Forelimb muscle (tissue), 1 donor: ENCODE data around the gene KCNK3. TPM values are rescaled to one million over a fixed set of nuclear protein-coding genes. Genes with fewer than 3 reads are reported as not detected.
"Not testable (repeated sequence)": the region's sequence is repeated elsewhere in the genome, so short reads cannot be mapped to it uniquely, and the experiment has no call there.

Experiments used
- DNase-seq: peaks from one replicate; pipeline ENCODE4 v3.0.0-alpha.2; 2013; ENCODE audit warnings: low read depth
- polyA plus RNA-seq: library from polyadenylated mRNA; unstranded; fragments of 120-200 nt; gene quantifications from one replicate; pipeline ENCODE4 v1.2.1, GENCODE V29; 2013; ENCODE audit not compliant: insufficient read length

KCNK3 gene
- polyA plus RNA-seq, 1 donor = 1.6 TPM

DNA sequence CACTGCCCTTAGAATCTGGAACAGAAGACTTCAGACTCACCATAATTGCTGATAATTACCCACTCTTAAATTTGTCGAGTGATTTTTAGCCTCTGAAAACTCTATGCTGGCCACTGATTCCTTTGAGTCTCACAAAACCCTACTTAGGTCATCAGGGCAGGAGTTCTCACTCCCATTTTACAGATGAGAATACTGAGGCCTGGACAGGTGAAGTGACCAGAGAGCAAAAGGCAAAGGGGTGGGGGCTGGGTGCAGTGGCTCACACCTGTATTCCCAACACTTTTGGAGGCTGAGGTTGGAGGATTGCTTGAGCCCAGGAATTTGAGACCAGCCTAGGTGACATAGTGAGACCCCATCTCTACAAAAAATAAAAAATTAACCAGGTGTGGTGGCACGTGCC, 36.8 kb downstream of the KCNK3 start:
- DNase-seq = no peak

DNA sequence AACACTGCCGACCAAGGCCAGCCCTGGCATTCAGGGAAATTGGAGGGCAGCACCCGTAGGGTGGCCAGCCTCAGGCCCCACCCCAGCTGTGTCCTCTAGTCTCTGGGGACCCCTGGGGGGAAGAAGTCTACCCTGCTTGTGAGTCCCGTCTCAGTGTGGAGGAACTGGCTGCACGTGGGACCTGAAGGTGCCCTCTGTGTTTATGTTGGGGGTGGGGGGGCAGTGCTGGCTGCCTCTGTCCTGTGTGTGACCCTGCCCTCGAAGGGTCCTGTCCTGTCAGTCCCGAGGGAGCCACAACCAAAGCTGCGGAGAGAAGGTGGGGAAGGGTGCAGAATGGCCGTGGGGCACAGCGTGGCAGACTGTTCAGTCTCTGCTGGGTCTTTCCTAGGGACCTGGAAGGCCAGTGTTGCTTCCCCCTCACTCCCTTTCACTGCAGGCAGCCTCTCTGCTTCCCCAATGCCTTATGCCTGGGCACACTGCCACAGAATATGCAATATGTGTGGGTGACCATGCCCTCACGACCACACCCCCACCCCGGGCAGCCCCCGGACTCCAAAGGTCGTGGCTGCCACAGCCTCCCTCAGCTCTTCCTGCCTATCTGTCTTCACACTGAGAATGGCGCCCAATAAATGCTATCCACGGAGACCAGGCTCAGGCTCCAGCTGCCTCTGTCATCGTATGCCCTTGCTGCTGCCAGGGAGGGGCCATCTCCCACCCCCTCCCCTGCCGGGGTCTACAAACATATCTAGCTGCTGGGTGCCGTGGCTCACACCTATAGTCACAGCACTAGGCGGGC, 38.2 kb downstream of the KCNK3 start:
- DNase-seq = no peak

DNA sequence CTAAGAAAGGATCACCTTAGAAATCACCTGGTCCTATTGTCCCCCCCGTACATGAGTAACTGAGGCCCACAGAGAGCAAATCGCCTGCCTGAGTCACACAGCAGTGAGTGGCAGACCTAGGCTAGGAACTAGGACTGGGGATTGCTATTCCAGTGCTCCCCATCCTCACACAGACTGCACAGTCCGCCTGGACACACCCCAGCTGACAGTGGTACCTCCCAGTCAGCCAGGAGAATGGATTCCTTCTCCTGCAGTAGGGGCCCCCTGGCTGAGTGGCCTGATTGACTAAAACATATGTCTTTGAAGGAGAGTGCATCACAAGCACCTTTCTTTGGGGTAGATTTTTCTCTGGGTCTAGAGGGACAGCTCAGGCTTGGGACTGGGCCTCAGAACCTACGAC, 39.2 kb downstream of the KCNK3 start:
- no peak for DNase-seq

- no peak for DNase-seq
Observed at GRCh38 chr2:26732446-26732845, 39.9 kb downstream of the KCNK3 start.

- no peak for DNase-seq
Observed at GRCh38 chr2:26733413-26733812, 40.9 kb downstream of the KCNK3 start.

DNA sequence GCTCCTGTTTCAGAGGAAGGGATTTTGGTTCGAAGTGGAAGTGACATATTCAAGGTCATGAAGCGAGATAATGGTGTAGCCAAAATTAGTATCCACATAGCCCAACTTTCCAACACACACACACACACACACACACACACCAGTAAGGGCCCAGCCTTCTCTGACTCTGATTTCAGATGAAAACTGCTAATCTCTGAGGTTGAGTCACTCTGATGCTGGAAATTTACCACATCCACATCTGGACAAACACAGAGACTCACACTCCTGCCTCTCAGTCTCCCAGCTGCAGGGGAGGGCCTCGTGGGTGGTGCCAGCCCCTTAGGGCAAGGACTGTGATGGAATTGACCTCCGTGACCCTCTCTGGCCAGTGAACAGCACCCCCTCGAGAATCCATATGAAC, 42.6 kb downstream of the KCNK3 start:
- DNase-seq = no peak

DNA sequence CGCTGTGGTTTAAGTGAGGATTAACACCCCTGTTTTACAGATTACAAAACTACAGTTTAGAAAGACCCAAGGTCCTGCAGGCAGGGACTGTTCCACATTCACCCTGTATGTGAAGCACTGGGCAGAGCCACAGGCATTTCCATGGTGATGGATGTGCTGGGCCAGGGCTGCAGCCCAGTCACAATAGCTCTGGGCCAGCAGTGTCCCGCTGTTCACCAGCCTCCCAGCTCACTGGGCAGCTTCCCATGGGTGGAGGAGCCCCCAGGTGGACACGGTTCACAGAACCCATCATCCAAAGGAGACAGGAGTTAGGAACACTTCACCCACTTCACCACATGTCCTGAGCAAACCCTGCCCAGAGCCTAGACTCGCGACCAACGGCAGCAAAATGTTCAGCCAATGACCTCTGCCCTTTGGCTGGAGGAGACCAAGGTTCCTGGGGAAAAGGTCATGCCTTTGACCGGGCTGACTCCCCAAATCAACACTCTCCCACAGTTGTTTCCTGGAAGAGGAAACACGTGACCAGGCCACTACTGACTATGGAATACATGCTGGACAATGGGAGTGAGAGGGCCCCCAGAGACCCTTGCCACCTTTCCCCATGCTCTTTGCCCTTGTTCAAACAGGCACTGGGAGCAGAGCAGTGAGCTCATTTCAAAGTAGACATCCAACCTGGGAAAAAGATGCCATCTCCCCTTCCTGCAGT, 43.5 kb downstream of the KCNK3 start:
- DNase-seq = no peak

DNA sequence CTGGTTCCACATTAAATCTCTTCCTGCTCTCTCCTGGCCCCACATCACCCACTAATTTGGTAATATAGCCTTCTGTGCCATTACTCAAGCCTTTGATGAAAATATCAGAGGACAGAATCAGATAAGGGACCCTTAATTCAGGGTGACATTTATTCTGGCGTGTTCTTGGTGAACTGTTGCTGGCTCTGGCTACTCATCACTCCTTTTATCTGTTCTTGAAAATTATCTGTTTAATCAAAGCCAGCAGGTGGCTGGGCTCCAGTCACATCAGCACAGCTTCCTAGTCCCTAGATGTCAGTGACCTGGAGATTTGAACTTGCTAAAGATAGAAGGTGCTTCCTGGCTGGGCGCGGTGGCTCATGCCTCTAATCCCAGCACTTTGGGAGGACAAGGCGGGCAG, 44.7 kb downstream of the KCNK3 start:
- DNase-seq = no peak

DNA sequence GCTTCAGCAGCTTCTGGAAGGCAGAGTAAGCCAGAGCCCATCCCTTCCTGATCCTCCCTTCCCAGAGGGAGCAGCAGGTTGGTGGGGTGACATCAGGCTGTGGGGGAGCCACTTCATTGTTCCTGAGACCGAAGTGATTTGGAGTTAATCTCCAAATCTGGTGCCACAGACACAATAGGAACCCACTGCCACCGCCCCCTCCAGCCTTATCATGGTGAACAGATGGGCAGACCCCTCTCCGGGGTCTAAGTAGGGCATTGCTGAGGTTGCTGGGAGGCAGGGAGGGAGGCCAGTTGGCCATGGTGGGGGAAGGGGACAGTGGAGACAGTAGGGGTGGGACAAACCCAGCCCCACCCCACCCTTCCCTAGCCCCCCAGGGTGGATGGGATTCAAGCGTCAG, 46.0 kb downstream of the KCNK3 start:
- DNase-seq = no peak

GRCh38 chr2:26739514-26739913, 47.0 kb downstream of the KCNK3 start:
- no peak for DNase-seq

- no peak for DNase-seq
Observed at GRCh38 chr2:26740346-26740745, 47.8 kb downstream of the KCNK3 start.

- DNase-seq = no peak
Observed at GRCh38 chr2:26740890-26741302, 48.4 kb downstream of the KCNK3 start.

- DNase-seq = no peak
Observed at GRCh38 chr2:26742048-26742770, 49.7 kb downstream of the KCNK3 start.

- DNase-seq = no peak
Observed at GRCh38 chr2:26743852-26744251, 51.3 kb downstream of the KCNK3 start.

GRCh38 chr2:26744953-26745352, 52.4 kb downstream of the KCNK3 start:
- no peak for DNase-seq

DNA sequence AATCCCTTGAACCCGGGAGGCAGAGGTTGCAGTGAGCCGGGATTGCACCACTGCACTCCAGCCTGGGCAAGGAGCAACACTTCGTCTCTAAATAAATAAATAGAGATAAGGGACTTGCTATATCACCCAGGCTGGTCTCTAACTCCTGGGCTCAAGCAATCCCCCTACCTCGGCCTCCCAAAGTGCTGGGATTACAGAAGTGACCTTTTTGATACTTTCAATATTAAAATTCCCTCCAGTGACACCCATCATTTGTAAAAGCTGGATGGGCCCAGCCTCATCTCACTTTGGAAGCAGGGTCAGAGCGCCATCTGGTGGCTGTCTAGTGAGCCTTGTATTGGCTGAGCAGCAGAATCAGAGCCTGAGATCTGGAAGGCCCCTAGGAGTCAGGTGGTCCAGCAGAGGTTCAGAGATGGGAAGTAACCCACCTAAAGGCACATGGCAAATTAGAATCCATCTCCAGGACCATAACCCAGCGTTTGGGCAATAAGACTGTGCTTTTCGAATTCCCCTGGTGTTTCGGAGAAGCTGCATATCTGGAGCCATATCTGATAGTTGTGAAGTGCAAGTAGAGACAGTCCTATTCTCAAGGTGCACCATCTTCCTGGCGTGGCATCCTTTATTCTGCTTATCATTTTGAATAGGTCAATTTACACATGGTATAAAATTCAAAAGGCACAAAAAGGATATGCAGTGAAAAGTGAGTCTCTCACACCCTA, 53.2 kb downstream of the KCNK3 start:
- DNase-seq = peak; percentile 41

DNA sequence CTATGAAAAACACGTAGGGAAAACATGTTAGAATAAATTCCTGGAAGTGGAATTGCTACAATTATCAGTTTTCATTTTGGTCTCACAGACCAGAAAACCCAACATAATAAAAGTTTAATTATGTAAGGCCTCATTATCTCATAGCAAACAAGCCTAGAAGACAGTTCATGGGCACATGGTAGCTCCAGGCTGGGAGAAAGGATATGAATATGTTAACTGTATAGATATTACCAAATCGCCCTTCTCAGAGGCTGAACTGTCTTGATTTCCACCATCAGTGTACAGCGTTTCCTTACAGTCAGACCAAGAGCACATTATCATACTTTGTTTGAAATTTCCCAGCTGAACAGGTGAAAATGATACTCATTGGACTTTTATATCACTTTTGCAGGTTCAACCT, 54.4 kb downstream of the KCNK3 start:
- DNase-seq = no peak

- not testable (repeated sequence) for DNase-seq
Observed at GRCh38 chr2:26749787-26750420, 57.4 kb downstream of the KCNK3 start.

DNA sequence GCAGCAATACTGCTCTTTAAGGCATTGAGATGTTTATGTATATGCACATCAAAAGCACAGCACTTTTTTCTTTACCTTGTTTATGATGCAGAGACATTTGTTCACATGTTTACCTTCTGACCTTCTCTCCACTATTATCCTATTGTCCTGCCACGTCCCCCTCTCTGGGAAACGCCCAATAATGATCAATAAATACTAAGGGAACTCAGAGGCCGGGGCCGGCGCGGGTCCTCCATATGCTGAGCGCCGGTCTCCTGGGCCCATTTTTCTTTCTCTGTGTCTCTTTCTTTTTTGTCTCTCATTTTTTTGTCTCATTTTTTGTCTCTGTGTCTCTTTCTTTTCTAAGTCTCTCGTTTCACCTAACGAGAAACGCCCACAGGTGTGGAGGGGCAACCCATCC, 57.9 kb downstream of the KCNK3 start:
- DNase-seq = not testable (repeated sequence)

GRCh38 chr2:26752656-26753055, 60.1 kb downstream of the KCNK3 start:
- no peak for DNase-seq

DNA sequence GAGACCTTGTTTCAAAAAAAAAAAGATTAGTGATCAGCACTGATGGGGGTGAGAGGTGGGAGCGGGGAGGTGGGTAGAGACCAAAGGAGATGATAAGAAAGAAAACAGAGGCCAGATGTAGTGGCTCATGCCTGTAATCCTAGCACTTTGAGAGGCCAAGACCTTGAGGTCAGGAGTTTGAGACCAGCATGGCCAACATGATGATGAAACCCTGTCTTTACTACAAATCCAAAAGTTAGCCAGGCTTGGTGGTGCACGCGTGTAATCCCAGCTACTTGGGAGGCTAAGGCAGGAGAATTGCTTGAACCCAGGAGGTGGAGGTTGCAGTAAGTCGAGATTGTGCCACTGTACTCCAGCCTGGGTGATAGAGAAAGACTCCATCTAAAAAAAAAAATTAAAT, 62.0 kb downstream of the KCNK3 start:
- DNase-seq = no peak
